DOHH2 (cell line): ENCODE data around the gene CNBD2.

Experiments used
- H3F3A ChIP-seq: fragments of 200-600 bp; sonication (generic), shearing (Covaris generic); 2 replicates; pipeline ENCODE4 v1.6.0; 2016; ENCODE audit warnings: antibody characterized with exemption, mild to moderate bottlenecking; ENCODE audit not compliant: control insufficient read depth, insufficient read depth
- H3K27ac ChIP-seq: fragments of 200-600 bp; sonication (generic); 2 replicates; pipeline ENCODE4 v1.5.1; 2014; ENCODE audit warnings: low read depth, mild to moderate bottlenecking, low read length, moderate library complexity
- H3K27me3 ChIP-seq: fragments of 200-600 bp; sonication (generic); 2 replicates; pipeline ENCODE4 v1.6.1; 2014; ENCODE audit warnings: mild to moderate bottlenecking, low read length, mixed read lengths; ENCODE audit not compliant: control insufficient read depth
- H3K36me3 ChIP-seq: fragments of 200-600 bp; sonication (generic); 2 replicates; pipeline ENCODE4 v1.6.1; 2014; ENCODE audit warnings: mild to moderate bottlenecking, low read length, moderate library complexity, mixed read lengths; ENCODE audit not compliant: control insufficient read depth
- H3K4me1 ChIP-seq: fragments of 200-600 bp; sonication (generic); 2 replicates; pipeline ENCODE4 v1.6.1; 2014; ENCODE audit warnings: mild to moderate bottlenecking, low read length, mixed read lengths; ENCODE audit not compliant: control insufficient read depth
- H3K4me2 ChIP-seq: fragments of 200-600 bp; sonication (generic); 2 replicates; pipeline ENCODE4 v1.6.0; 2014; ENCODE audit warnings: mild to moderate bottlenecking, low read length, moderate library complexity
- H3K4me3 ChIP-seq: fragments of 200-600 bp; sonication (generic); 2 replicates; pipeline ENCODE4 v1.5.1; 2014; ENCODE audit warnings: mild to moderate bottlenecking, low read length, mixed read lengths
- H3K79me2 ChIP-seq: fragments of 200-600 bp; sonication (generic); 2 replicates; pipeline ENCODE4 v1.6.1; 2014; ENCODE audit warnings: mild to moderate bottlenecking, low read length, mixed read lengths; ENCODE audit not compliant: control insufficient read depth
- H3K9me2 ChIP-seq: fragments of 200-600 bp; sonication (generic); replicated peaks from 2 replicates; pipeline ENCODE4 v1.6.1; 2014; ENCODE audit warnings: mild to moderate bottlenecking, low read length, mixed read lengths; ENCODE audit not compliant: control insufficient read depth
- H3K9me3 ChIP-seq: fragments of 200-600 bp; sonication (generic); 2 replicates; pipeline ENCODE4 v1.6.1; 2014; ENCODE audit warnings: antibody characterized with exemption, low read length, mixed read lengths; ENCODE audit not compliant: control insufficient read depth, insufficient read depth
- H4K20me1 ChIP-seq: fragments of 200-600 bp; sonication (generic); 2 replicates; pipeline ENCODE4 v1.6.0; 2014; ENCODE audit warnings: low read depth, mild to moderate bottlenecking, antibody characterized with exemption, low read length, moderate library complexity; ENCODE audit not compliant: control insufficient read depth, insufficient read depth
- EZH2phosphoT487 ChIP-seq: fragments of 200-600 bp; sonication (generic); IDR thresholded peaks from 2 replicates; pipeline ENCODE4 v1.6.1; 2017; ENCODE audit warnings: borderline replicate concordance, mild to moderate bottlenecking, antibody characterized with exemption, low read length, moderate library complexity, mixed read lengths
- TF ChIP-seq, protein P1 (sequence below): fragments of 200-600 bp; sonication (generic); IDR thresholded peaks from one replicate; pipeline ENCODE4 v1.5.1; 2014; ENCODE audit warnings: antibody characterized with exemption, mild to moderate bottlenecking, low read depth, low read length; ENCODE audit not compliant: poor library complexity, severe bottlenecking

CNBD2 gene

DNA sequence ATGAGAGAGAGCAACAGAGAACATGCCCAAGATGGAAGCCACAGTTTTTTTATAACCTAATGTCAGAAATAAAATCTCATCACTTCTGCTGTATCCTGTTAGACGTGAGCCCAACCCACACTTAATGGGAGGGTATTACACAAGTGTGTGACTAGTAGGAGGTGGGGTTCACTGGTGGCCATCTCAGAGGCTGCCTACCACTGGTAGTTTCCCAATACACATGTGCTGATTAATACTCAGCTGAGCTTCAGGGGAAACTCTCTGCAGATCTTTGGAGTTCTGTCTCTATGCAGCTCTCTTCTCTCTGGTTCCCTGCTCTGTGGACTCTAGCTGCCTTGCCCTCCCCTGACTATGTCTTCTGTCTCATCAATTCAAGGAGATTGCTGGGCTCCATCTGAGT is 35.7 kb downstream of the CNBD2 start:
- Histone ChIP-seq H3K27ac (no peak overlapping the region), H3F3A (no peaks in the 10 kb centered on the region), H3K4me3 (no peak overlapping the region), H3K27me3 (peaks cover 3% of the 10 kb centered on the region; the same call in 1 of the 2 replicates), H3K36me3 (no peaks in the 10 kb centered on the region), H3K79me2 (no peaks in the 10 kb centered on the region), H3K4me1 (no peaks in the 10 kb centered on the region), H3K9me3 (no peaks in the 10 kb centered on the region), H3K4me2 (no peak overlapping the region), H4K20me1 (no peaks in the 10 kb centered on the region), H3K9me2 (no peaks in the 10 kb centered on the region)
- no peak for TF ChIP-seq EZH2phosphoT487
- TF ChIP-seq, protein P1, sequence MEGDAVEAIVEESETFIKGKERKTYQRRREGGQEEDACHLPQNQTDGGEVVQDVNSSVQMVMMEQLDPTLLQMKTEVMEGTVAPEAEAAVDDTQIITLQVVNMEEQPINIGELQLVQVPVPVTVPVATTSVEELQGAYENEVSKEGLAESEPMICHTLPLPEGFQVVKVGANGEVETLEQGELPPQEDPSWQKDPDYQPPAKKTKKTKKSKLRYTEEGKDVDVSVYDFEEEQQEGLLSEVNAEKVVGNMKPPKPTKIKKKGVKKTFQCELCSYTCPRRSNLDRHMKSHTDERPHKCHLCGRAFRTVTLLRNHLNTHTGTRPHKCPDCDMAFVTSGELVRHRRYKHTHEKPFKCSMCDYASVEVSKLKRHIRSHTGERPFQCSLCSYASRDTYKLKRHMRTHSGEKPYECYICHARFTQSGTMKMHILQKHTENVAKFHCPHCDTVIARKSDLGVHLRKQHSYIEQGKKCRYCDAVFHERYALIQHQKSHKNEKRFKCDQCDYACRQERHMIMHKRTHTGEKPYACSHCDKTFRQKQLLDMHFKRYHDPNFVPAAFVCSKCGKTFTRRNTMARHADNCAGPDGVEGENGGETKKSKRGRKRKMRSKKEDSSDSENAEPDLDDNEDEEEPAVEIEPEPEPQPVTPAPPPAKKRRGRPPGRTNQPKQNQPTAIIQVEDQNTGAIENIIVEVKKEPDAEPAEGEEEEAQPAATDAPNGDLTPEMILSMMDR = no peak

- Histone ChIP-seq H4K20me1 (no peaks in the 10 kb centered on the region), H3K4me1 (no peaks in the 10 kb centered on the region), H3K27ac (no peak overlapping the region), H3K4me3 (no peak overlapping the region), H3K9me2 (no peaks in the 10 kb centered on the region), H3F3A (no peaks in the 10 kb centered on the region), H3K4me2 (no peak overlapping the region), H3K27me3 (no peaks in the 10 kb centered on the region), H3K36me3 (no peaks in the 10 kb centered on the region), H3K9me3 (no peaks in the 10 kb centered on the region), H3K79me2 (no peaks in the 10 kb centered on the region)
- TF ChIP-seq EZH2phosphoT487 = no peak
- TF ChIP-seq, protein P1 = no peak
Observed at GRCh38 chr20:36008461-36009035, 40.2 kb downstream of the CNBD2 start.

GRCh38 chr20:36010076-36010475 is 41.7 kb downstream of the CNBD2 start:
- Histone ChIP-seq H3K4me2 (no peak overlapping the region), H3K4me3 (no peak overlapping the region), H4K20me1 (no peaks in the 10 kb centered on the region), H3F3A (no peaks in the 10 kb centered on the region), H3K79me2 (no peaks in the 10 kb centered on the region), H3K9me3 (no peaks in the 10 kb centered on the region), H3K27ac (no peak overlapping the region), H3K27me3 (no peaks in the 10 kb centered on the region), H3K36me3 (no peaks in the 10 kb centered on the region), H3K4me1 (no peaks in the 10 kb centered on the region), H3K9me2 (no peaks in the 10 kb centered on the region)
- TF ChIP-seq EZH2phosphoT487 = no peak
- TF ChIP-seq, protein P1 = no peak
